Trophoblast cell (in vitro differentiated cells and primary cell): Measurements from ENCODE around the gene TLX2.

Experiments used
- DNase-seq, 2 donors: peaks; one replicate each; pipeline ENCODE4 v3.0.0-alpha.2; 2016
- H2AFZ ChIP-seq: 2 replicates; pipeline ENCODE4 v1.6.1; 2013; ENCODE audit warnings: low read length, moderate library complexity, mild to moderate bottlenecking; ENCODE audit not compliant: insufficient read depth, poor library complexity
- H2AK5ac ChIP-seq: 2 replicates; pipeline ENCODE4 v1.6.1; 2013; ENCODE audit warnings: mild to moderate bottlenecking, low read length
- H2BK120ac ChIP-seq: 2 replicates; pipeline ENCODE4 v1.6.1; 2013; ENCODE audit warnings: low read length, mild to moderate bottlenecking, moderate library complexity; ENCODE audit not compliant: insufficient read depth, poor library complexity
- H2BK12ac ChIP-seq: 2 replicates; pipeline ENCODE4 v1.6.1; 2013; ENCODE audit warnings: mild to moderate bottlenecking, low read length, moderate library complexity
- H2BK5ac ChIP-seq: 2 replicates; pipeline ENCODE4 v1.6.1; 2013; ENCODE audit warnings: low read length, low read depth, moderate library complexity, mild to moderate bottlenecking; ENCODE audit not compliant: poor library complexity
- H3K14ac ChIP-seq: 2 replicates; pipeline ENCODE4 v1.6.1; 2013; ENCODE audit warnings: mild to moderate bottlenecking, low read length
- H3K18ac ChIP-seq: 2 replicates; pipeline ENCODE4 v1.6.1; 2013; ENCODE audit warnings: mild to moderate bottlenecking, low read length
- H3K23ac ChIP-seq: 2 replicates; pipeline ENCODE4 v1.6.1; 2013; ENCODE audit warnings: low read length
- H3K27ac ChIP-seq: 2 replicates; pipeline ENCODE4 v1.5.1; 2013; ENCODE audit warnings: low read depth, mild to moderate bottlenecking, inconsistent platforms, low read length, moderate library complexity
- H3K27me3 ChIP-seq: 2 replicates; pipeline ENCODE4 v1.6.1; 2013; ENCODE audit warnings: inconsistent platforms, mild to moderate bottlenecking, low read length, moderate library complexity; ENCODE audit not compliant: insufficient read depth
- H3K36me3 ChIP-seq, 2 experiments: 1 replicate in 1 of 2; 2 replicates in 1 of 2; pipeline ENCODE4 v1.6.1; 2013; ENCODE audit warnings: low read length in 2 of 2, mild to moderate bottlenecking in 2 of 2, moderate library complexity in 1 of 2; ENCODE audit not compliant: insufficient read depth in 2 of 2, control insufficient read depth in 1 of 2
- H3K4ac ChIP-seq: 2 replicates; pipeline ENCODE4 v1.6.1; 2013; ENCODE audit warnings: low read depth, mild to moderate bottlenecking, low read length, moderate library complexity
- H3K4me1 ChIP-seq, 2 experiments: 1 replicate in 1 of 2; 2 replicates in 1 of 2; pipeline ENCODE4 v1.6.1; 2013; ENCODE audit warnings: low read length in 2 of 2, mild to moderate bottlenecking in 2 of 2, moderate library complexity in 1 of 2; ENCODE audit not compliant: insufficient read depth in 2 of 2, control insufficient read depth in 1 of 2
- H3K4me2 ChIP-seq: 2 replicates; pipeline ENCODE4 v1.6.1; 2013; ENCODE audit warnings: inconsistent platforms, mild to moderate bottlenecking, low read length, moderate library complexity
- H3K4me3 ChIP-seq: 2 replicates; pipeline ENCODE4 v1.5.1; 2013; ENCODE audit warnings: mild to moderate bottlenecking, low read depth, low read length, inconsistent platforms
- H3K79me1 ChIP-seq: one replicate; pipeline ENCODE4 v1.6.1; 2013; ENCODE audit warnings: low read length
- H3K79me2 ChIP-seq: 2 replicates; pipeline ENCODE4 v1.6.1; 2013; ENCODE audit warnings: low read length, mild to moderate bottlenecking; ENCODE audit not compliant: control insufficient read depth, insufficient read depth, poor library complexity
- H3K9ac ChIP-seq: 2 replicates; pipeline ENCODE4 v1.6.1; 2013; ENCODE audit warnings: mild to moderate bottlenecking, low read length
- H3K9me3 ChIP-seq: 2 replicates; pipeline ENCODE4 v1.6.1; 2013; ENCODE audit warnings: low read depth, mild to moderate bottlenecking, control low read depth, inconsistent platforms, low read length; ENCODE audit not compliant: insufficient read depth
- H4K12ac ChIP-seq: 2 replicates; pipeline ENCODE4 v1.6.1; 2013; ENCODE audit warnings: low read depth, mild to moderate bottlenecking, low read length, moderate library complexity
- H4K8ac ChIP-seq: 2 replicates; pipeline ENCODE4 v1.6.1; 2013; ENCODE audit warnings: low read depth, mild to moderate bottlenecking, low read length, moderate library complexity
- H4K91ac ChIP-seq: one replicate; pipeline ENCODE4 v1.6.1; 2013; ENCODE audit warnings: low read depth, mild to moderate bottlenecking, low read length, moderate library complexity
- WGBS: extraction: QIAGEN DNeasy Blood & Tissue Kit; methylation state at CpG from one replicate; pipeline ENCODE4 v1.1.7; 2013; ENCODE audit warnings: missing lambda C conversion rate; ENCODE audit not compliant: insufficient read length, insufficient coverage; ENCODE audit errors: extremely low coverage; 5-methylcytosine and 5-hydroxymethylcytosine counted together

The TLX2 gene

DNA sequence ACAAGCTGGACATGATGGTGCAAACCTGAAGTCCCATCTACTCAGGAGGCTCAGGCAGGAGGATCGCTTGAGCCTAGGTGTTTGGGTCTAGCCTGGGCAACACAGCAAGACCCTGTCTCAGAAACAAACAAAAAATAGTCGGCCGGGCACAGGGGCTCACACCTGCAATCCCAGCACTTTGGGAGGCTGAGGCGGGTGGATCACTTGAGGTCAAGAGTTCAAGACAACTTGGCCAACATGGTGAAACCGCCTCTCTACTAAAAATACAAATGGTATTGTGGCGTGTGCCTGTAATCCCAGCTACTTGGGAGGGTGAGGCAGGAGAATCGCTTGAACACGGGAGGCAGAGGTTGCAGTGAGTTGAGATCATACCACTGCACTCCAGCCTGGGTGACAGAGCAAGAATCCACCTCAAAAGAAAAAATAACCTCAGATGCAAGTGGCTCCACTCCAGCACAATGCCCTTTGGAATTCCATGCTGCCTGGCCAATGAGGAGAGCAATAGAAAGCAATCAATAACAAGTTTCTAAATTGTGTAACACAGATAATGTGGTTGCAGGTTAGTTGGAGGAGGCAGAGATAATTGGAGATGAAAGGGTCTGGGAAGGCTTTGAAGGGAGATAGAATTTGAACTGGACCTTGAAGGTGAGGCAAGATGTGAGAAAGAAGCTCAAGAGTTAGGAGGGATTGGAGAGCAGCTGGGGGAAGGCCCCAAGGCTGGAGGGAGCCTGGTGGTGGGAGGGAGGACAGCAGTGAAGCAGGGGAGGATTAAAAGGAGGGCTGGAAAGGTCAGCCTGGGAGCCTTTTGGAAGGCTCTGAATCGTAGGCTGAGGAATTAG, 25.4 kb upstream of the TLX2 start:
- H3K27ac ChIP-seq = no peak overlapping the region
- H4K8ac ChIP-seq = no peak overlapping the region
- no peak overlapping the region for H3K9ac ChIP-seq
- H4K91ac ChIP-seq = no peak overlapping the region
- H3K9me3 ChIP-seq = peaks cover 2% of the 10 kb centered on the region
- no peak overlapping the region for H2AFZ ChIP-seq
- no peak overlapping the region for H3K23ac ChIP-seq
- H4K12ac ChIP-seq = no peak overlapping the region
- peaks cover 0 to 5% of the 10 kb centered on the region in 2 experiments for H3K4me1 ChIP-seq
- H2BK12ac ChIP-seq = no peak overlapping the region
- no peak overlapping the region for H2BK5ac ChIP-seq
- no CpG with 5 or more reads among the region's 9 CpGs for WGBS
- H3K14ac ChIP-seq = no peak overlapping the region
- no peaks in the 10 kb centered on the region for H3K27me3 ChIP-seq
- no peak overlapping the region for H2BK120ac ChIP-seq
- H3K79me2 ChIP-seq = no peaks in the 10 kb centered on the region
- no peak for DNase-seq
- no peak overlapping the region for H3K4ac ChIP-seq
- H3K79me1 ChIP-seq = no peaks in the 10 kb centered on the region
- H3K18ac ChIP-seq = no peak overlapping the region
- no peak overlapping the region for H2AK5ac ChIP-seq
- peaks cover 30 to 44% of the 10 kb centered on the region in 2 experiments for H3K36me3 ChIP-seq
- H3K4me2 ChIP-seq = no peak overlapping the region
- H3K4me3 ChIP-seq = no peak overlapping the region

DNA sequence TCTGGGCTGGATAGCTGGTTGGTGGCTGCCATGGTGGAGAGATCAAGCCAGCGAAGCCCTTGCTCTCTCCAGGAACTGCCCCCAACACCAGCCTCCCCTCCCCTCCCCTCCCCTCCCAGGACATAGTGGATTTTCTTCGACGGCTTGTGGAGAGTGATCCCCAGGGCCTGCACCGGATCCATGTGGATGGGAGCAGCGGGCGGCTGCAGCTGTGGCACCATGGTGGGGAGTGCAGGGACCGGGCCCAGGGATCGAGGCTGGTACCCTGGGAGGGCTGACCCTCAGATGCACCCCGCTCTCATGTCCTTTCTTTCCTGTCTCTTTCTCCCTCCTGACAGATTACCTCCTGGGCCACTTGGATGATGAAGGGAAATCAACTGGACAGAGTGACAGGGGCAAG, 24.3 kb upstream of the TLX2 start:
- Histone ChIP-seq H3K79me2 (no peaks in the 10 kb centered on the region), H3K4me1 (peaks cover 0 to 5% of the 10 kb centered on the region in 2 experiments), H3K27ac (no peak overlapping the region), H2BK12ac (no peak overlapping the region), H3K4me2 (no peak overlapping the region), H2AFZ (no peak overlapping the region), H3K18ac (no peak overlapping the region), H3K9ac (no peak overlapping the region), H4K91ac (no peak overlapping the region), H3K27me3 (no peaks in the 10 kb centered on the region), H3K14ac (no peak overlapping the region), H2AK5ac (no peak overlapping the region), H3K23ac (no peak overlapping the region), H3K79me1 (no peaks in the 10 kb centered on the region), H4K8ac (no peak overlapping the region), H3K9me3 (peaks cover 2% of the 10 kb centered on the region), H2BK120ac (no peak overlapping the region), H3K4me3 (no peak overlapping the region), H3K4ac (no peak overlapping the region), H4K12ac (no peak overlapping the region), H3K36me3 (peaks cover 30 to 44% of the 10 kb centered on the region in 2 experiments), H2BK5ac (no peak overlapping the region)
- WGBS = no CpG with 5 or more reads among the region's 9 CpGs
- DNase-seq = no peak

DNA sequence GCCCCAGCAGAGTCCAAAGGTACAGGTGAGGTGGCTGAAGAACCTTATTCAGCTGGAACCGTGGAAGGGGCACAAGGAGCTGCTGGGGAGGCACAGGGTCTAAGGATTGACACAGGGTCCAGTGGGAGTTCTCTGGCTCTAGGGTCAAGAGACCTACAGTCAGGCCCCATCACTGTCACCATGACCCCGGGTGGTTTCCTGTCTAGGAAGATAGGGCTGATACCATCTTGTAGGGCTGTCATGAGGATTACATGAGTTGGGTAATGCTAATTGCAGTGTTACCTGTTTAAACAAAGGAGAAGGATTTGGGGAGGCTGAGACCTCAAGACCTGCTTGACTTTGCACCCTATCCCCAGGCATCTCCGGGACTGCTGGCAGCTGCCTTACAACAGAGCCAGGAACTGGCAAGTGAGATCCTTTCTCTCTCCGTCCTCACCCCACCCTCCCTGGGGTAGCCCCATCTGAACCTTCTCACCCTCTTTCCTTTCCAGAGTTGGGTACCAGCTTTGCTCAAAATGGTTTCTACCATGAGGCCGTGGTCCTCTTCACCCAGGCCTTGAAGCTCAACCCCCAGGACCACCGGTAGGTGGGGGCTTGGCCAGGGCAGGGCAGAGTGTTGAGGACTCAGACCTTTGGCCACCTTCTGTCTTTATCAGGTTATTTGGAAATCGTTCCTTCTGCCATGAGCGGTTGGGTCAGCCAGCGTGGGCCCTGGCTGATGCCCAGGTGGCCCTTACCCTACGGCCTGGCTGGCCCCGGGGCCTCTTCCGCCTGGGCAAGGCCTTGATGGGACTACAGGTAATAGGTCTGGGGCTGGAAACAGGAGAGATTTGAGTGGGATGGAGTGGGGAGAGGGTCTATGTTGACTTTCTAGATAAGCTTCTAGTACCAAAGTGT, 22.4 kb upstream of the TLX2 start:
- H3K4me2 ChIP-seq = no peak overlapping the region
- no peak overlapping the region for H4K12ac ChIP-seq
- H2BK120ac ChIP-seq = no peak overlapping the region
- H3K9me3 ChIP-seq = peaks cover 2% of the 10 kb centered on the region
- no peaks in the 10 kb centered on the region for H3K79me1 ChIP-seq
- H3K27me3 ChIP-seq = no peaks in the 10 kb centered on the region
- H3K27ac ChIP-seq = no peak overlapping the region
- no peak overlapping the region for H2AFZ ChIP-seq
- H3K36me3 ChIP-seq = peaks cover 30 to 40% of the 10 kb centered on the region in 2 experiments
- no peak overlapping the region for H4K91ac ChIP-seq
- no CpG with 5 or more reads among the region's 12 CpGs for WGBS
- no peaks in the 10 kb centered on the region for H3K79me2 ChIP-seq
- H2BK5ac ChIP-seq = no peak overlapping the region
- DNase-seq = no peak
- H3K23ac ChIP-seq = no peak overlapping the region
- H3K4ac ChIP-seq = no peak overlapping the region
- H3K14ac ChIP-seq = no peak overlapping the region
- no peak overlapping the region for H4K8ac ChIP-seq
- H2BK12ac ChIP-seq = no peak overlapping the region
- no peak overlapping the region for H3K18ac ChIP-seq
- H3K4me3 ChIP-seq = no peak overlapping the region
- H2AK5ac ChIP-seq = no peak overlapping the region
- H3K9ac ChIP-seq = no peak overlapping the region
- H3K4me1 ChIP-seq = peaks cover 0 to 5% of the 10 kb centered on the region in 2 experiments

DNA sequence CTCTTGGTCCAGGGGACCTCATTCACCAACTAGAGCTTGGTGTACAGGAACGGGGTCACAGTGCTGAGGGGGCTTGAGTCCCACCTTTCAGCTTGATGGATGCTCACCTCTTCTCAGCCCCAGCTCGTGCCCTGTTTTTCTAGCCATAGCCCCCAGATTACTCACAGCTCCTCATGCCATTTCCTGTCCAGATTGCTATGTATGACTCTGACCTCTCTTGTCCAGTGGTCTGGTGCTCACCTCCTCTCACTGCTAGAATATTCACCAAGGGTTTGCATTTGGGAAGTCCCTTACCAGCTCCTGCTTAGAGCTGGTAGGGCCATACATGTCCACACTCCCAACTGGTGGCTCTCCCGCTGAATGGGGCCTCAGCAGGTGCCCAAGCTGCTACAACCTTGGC, 20.7 kb upstream of the TLX2 start:
- Histone ChIP-seq H3K14ac (no peak overlapping the region), H3K4ac (no peak overlapping the region), H3K4me1 (peaks cover 11 to 12% of the 10 kb centered on the region in 2 experiments), H4K8ac (no peak overlapping the region), H3K18ac (no peak overlapping the region), H4K91ac (no peak overlapping the region), H2BK5ac (no peak overlapping the region), H3K27me3 (peaks cover 13% of the 10 kb centered on the region), H2AFZ (no peak overlapping the region), H2AK5ac (no peak overlapping the region), H3K23ac (no peak overlapping the region), H3K9me3 (peaks cover 3% of the 10 kb centered on the region), H3K36me3 (peaks cover 30 to 39% of the 10 kb centered on the region in 2 experiments), H3K79me1 (peaks cover 2% of the 10 kb centered on the region), H3K4me3 (no peak overlapping the region), H3K27ac (no peak overlapping the region), H4K12ac (no peak overlapping the region), H3K79me2 (no peaks in the 10 kb centered on the region), H2BK120ac (no peak overlapping the region), H3K4me2 (no peak overlapping the region), H2BK12ac (no peak overlapping the region), H3K9ac (no peak overlapping the region)
- WGBS = no CpG with 5 or more reads among the region's 3 CpGs
- DNase-seq = no peak
